Right renal cortex interstitium (tissue), 3 donors: ENCODE data around the gene KAT6B. TPM values are rescaled to one million over a fixed set of nuclear protein-coding genes. Genes with fewer than 3 reads are reported as not detected.
"Not testable (repeated sequence)": the region's sequence is repeated elsewhere in the genome, so short reads cannot be mapped to it uniquely, and the experiment has no call there.

ENCODE experiments used
- DNase-seq, 3 donors: peaks; one replicate each; pipeline ENCODE4 v3.0.0-alpha.2; 2013; ENCODE audit warnings: low read depth in 3 of 3, low spot score in 2 of 3
- polyA plus RNA-seq, 3 donors: library from polyadenylated mRNA; unstranded; fragments of 120-200 nt; gene quantifications; one replicate each; pipeline ENCODE4 v1.2.1, GENCODE V29; 2013; ENCODE audit not compliant: insufficient read length in 3 of 3

The KAT6B gene
- polyA plus RNA-seq, 3 donors, result 43.6 to 47.8 (median 45.9) TPM

GRCh38 chr10:74887614-74888284, 61.3 kb downstream of the KAT6B start:
- DNase-seq, result no peak

GRCh38 chr10:74888962-74889661, 62.7 kb downstream of the KAT6B start:
- DNase-seq, result no peak

GRCh38 chr10:74889662-74889998, 63.2 kb downstream of the KAT6B start:
- no peak for DNase-seq

- DNase-seq, result no peak
Measured at GRCh38 chr10:74890460-74890859, 64.1 kb downstream of the KAT6B start.

- DNase-seq, result no peak
Measured at GRCh38 chr10:74891053-74891452, 64.7 kb downstream of the KAT6B start.

GRCh38 chr10:74892839-74893238, 66.4 kb downstream of the KAT6B start:
- DNase-seq, result no peak

- DNase-seq, result not testable (repeated sequence)
Measured at GRCh38 chr10:74893329-74893728, 66.9 kb downstream of the KAT6B start.

GRCh38 chr10:74896788-74897527, 70.6 kb downstream of the KAT6B start:
- no peak for DNase-seq

- DNase-seq, result no peak
Measured at GRCh38 chr10:74898201-74898976, 72.0 kb downstream of the KAT6B start.

- DNase-seq, result no peak
Measured at GRCh38 chr10:74900297-74900696, 73.9 kb downstream of the KAT6B start.

GRCh38 chr10:74901301-74901700, 74.9 kb downstream of the KAT6B start:
- no peak for DNase-seq

GRCh38 chr10:74901867-74902450, 75.6 kb downstream of the KAT6B start:
- no peak for DNase-seq

GRCh38 chr10:74903491-74903890, 77.1 kb downstream of the KAT6B start:
- no peak for DNase-seq

GRCh38 chr10:74906611-74907198, 80.3 kb downstream of the KAT6B start:
- DNase-seq, result no peak

GRCh38 chr10:74909670-74910069, 83.3 kb downstream of the KAT6B start:
- DNase-seq, result no peak

GRCh38 chr10:74910241-74910975, 84.0 kb downstream of the KAT6B start:
- DNase-seq, result no peak

GRCh38 chr10:74910976-74911350, 84.6 kb downstream of the KAT6B start:
- DNase-seq, result no peak

- no peak for DNase-seq
Measured at GRCh38 chr10:74912182-74912581, 85.8 kb downstream of the KAT6B start.

GRCh38 chr10:74912682-74913081, 86.3 kb downstream of the KAT6B start:
- DNase-seq, result no peak
